ENCODE data around the gene AFP.

GRCh38 chr4:73451404-73451803, 15.4 kb downstream of the AFP start:
- no peak for TF ChIP-seq CTCF (IDR thresholded peaks at IDR 0.05)
- TF ChIP-seq EZH2 (IDR thresholded peaks at IDR 0.05; ENCODE audit: borderline replicate concordance, insufficient read depth, low read depth, low read length, poor library complexity, severe bottlenecking), result no peak
